ENCODE data around the gene KCTD7.

GRCh38 chr7:66668677-66669076 lies 40.0 kb downstream of the KCTD7 start:
- TF ChIP-seq CTCF (IDR thresholded peaks at IDR 0.05) (no peak), EZH2phosphoT487 (IDR thresholded peaks at IDR 0.05) (no peak), EZH2 (IDR thresholded peaks at IDR 0.05) (no peak)

All from neural progenitor cell (in vitro differentiated cells).